CD14-positive monocyte (primary cell): ENCODE measurements around the gene ZNF747. TPM values are rescaled to one million over a fixed set of nuclear protein-coding genes. Genes with fewer than 3 reads are reported as not detected.

Experiments used
- DNase-seq, 3 donors: peaks; one replicate each; pipeline ENCODE4 v3.0.0-alpha.2; 2011 to 2022
- H2AFZ ChIP-seq: 2 replicates; pipeline ENCODE4 v1.6.0; 2012; ENCODE audit warnings: mild to moderate bottlenecking, low read depth, low read length, inconsistent platforms; ENCODE audit not compliant: insufficient read depth, poor library complexity, severe bottlenecking
- H3K27ac ChIP-seq, 2 donors: 1 replicate in 1 of 2; 2 replicates in 1 of 2; pipeline ENCODE4 v1.5.1; 2012 to 2013; ENCODE audit warnings: low read length in 2 of 2, control low read depth in 1 of 2, inconsistent platforms in 1 of 2, low read depth in 1 of 2, mild to moderate bottlenecking in 1 of 2
- H3K27me3 ChIP-seq, 2 donors: one replicate each; pipeline versions ENCODE4 v1.6.0 to v1.6.1; 2011 to 2013; ENCODE audit warnings: low read length in 2 of 2; ENCODE audit not compliant: control insufficient read depth in 2 of 2, insufficient read depth in 2 of 2
- H3K36me3 ChIP-seq, 2 donors: replicated peaks in 1 of 2; 1 replicate in 1 of 2; 2 replicates in 1 of 2; pipeline versions ENCODE4 v1.5.1 to v1.6.1; 2012 to 2013; ENCODE audit warnings: low read length in 2 of 2, control low read depth in 1 of 2, inconsistent platforms in 1 of 2, mild to moderate bottlenecking in 1 of 2; ENCODE audit not compliant: insufficient read depth in 2 of 2, control insufficient read depth in 1 of 2
- H3K4me1 ChIP-seq, 2 donors: 1 replicate in 1 of 2; 2 replicates in 1 of 2; pipeline versions ENCODE4 v1.5.1 to v1.6.1; 2012 to 2013; ENCODE audit warnings: low read length in 2 of 2, control low read depth in 1 of 2, inconsistent platforms in 1 of 2, mild to moderate bottlenecking in 1 of 2, moderate library complexity in 1 of 2; ENCODE audit not compliant: insufficient read depth in 2 of 2, control insufficient read depth in 1 of 2
- H3K4me2 ChIP-seq: replicated peaks from 2 replicates; pipeline ENCODE3; 2012; ENCODE audit warnings: low read length, moderate library complexity, mild to moderate bottlenecking; ENCODE audit not compliant: poor library complexity, severe bottlenecking; ENCODE audit errors: extremely low read depth
- H3K4me3 ChIP-seq, 3 experiments: fragments of 200-600 bp in 1 of 3; sonication (generic) in 1 of 3; replicated peaks in 1 of 3; 1 replicate in 2 of 3; 2 replicates in 1 of 3; pipeline ENCODE4 v1.5.1; 2011 to 2013; ENCODE audit warnings: low read length in 3 of 3, mild to moderate bottlenecking in 3 of 3, control low read depth in 2 of 3, low read depth in 2 of 3, inconsistent platforms in 1 of 3, moderate library complexity in 1 of 3
- H3K79me2 ChIP-seq: 2 replicates; pipeline ENCODE4 v1.6.0; 2012; ENCODE audit warnings: mild to moderate bottlenecking, control low read depth, inconsistent platforms, low read length, moderate library complexity; ENCODE audit not compliant: insufficient read depth
- H3K9ac ChIP-seq: 2 replicates; pipeline ENCODE4 v1.6.0; 2017; ENCODE audit warnings: low read length, mild to moderate bottlenecking; ENCODE audit not compliant: insufficient read depth, poor library complexity, severe bottlenecking
- H3K9me3 ChIP-seq, 2 donors: replicated peaks in 1 of 2; 1 replicate in 1 of 2; 2 replicates in 1 of 2; pipeline versions ENCODE4 v1.5.1 to v1.6.1; 2012 to 2013; ENCODE audit warnings: low read length in 2 of 2, control low read depth in 1 of 2; ENCODE audit not compliant: control insufficient read depth in 1 of 2, insufficient read depth in 1 of 2
- H4K20me1 ChIP-seq: 2 replicates; pipeline ENCODE4 v1.6.0; 2012; ENCODE audit warnings: mild to moderate bottlenecking, low read length, control low read depth, moderate library complexity; ENCODE audit not compliant: insufficient read depth
- H3K27ac Mint-ChIP-seq, 7 donors: one replicate each; pipeline ENCODE4 v1.8.0; 2020; ENCODE audit warnings: mild to moderate bottlenecking in 7 of 7, mixed read lengths in 7 of 7, moderate library complexity in 6 of 7, inconsistent platforms in 2 of 7
- H3K27me3 Mint-ChIP-seq, 3 donors: one replicate each; pipeline ENCODE4 v1.8.0; 2021 to 2022; ENCODE audit warnings: low read depth in 3 of 3, mild to moderate bottlenecking in 3 of 3, mixed read lengths in 3 of 3, moderate library complexity in 3 of 3, inconsistent platforms in 1 of 3
- H3K36me3 Mint-ChIP-seq, 2 donors: one replicate each; pipeline ENCODE4 v1.8.0; 2020; ENCODE audit warnings: mixed read lengths in 2 of 2, inconsistent platforms in 1 of 2, mild to moderate bottlenecking in 1 of 2
- H3K4me1 Mint-ChIP-seq: one replicate; pipeline ENCODE4 v1.8.0; 2020; ENCODE audit warnings: mild to moderate bottlenecking, mixed read lengths
- H3K4me3 Mint-ChIP-seq, 2 donors: one replicate each; pipeline ENCODE4 v1.8.0; 2020; ENCODE audit warnings: mild to moderate bottlenecking in 2 of 2, mixed read lengths in 2 of 2, moderate library complexity in 1 of 2
- H3K9me3 Mint-ChIP-seq, 7 donors: one replicate each; pipeline ENCODE4 v1.8.0; 2020 to 2022; ENCODE audit warnings: mixed read lengths in 7 of 7, mild to moderate bottlenecking in 6 of 7, moderate library complexity in 6 of 7, inconsistent platforms in 2 of 7
- WGBS: methylation state at CpG from one replicate; pipeline ENCODE4 v1.1.5; 2013; ENCODE audit warnings: missing lambda C conversion rate; ENCODE audit not compliant: insufficient coverage; 5-methylcytosine and 5-hydroxymethylcytosine counted together
- intact Hi-C, 2 donors: fragments of 100-400 bp; cut with micrococcal nuclease; formaldehyde crosslinking; loops; one replicate each; pipeline versions ENCODE4 v1.15.0 to v1.15.1; 2023
- polyA plus RNA-seq, 3 donors: library from polyadenylated mRNA; depleted of rRNA in 1 of 3; unstranded in 2 of 3; stranded (reverse) in 1 of 3; fragments of 300-500 nt in 2 of 3; fragments of >200 nt in 1 of 3; fragmentation: Illumina TruSeq in 2 of 3; gene quantifications; 1 replicate in 2 of 3; 2 replicates in 1 of 3; pipeline ENCODE4 v1.2.3, GENCODE V29; 2012 to 2021
- TF ChIP-seq, protein P1 (sequence below): fragments of 200-600 bp; IDR thresholded peaks from one replicate; pipeline ENCODE4 v1.8.0; 2022; ENCODE audit warnings: antibody characterized with exemption, mild to moderate bottlenecking

The ZNF747 gene
- polyA plus RNA-seq, 3 donors = 4.1 to 6.6 (median 4.4) TPM

DNA sequence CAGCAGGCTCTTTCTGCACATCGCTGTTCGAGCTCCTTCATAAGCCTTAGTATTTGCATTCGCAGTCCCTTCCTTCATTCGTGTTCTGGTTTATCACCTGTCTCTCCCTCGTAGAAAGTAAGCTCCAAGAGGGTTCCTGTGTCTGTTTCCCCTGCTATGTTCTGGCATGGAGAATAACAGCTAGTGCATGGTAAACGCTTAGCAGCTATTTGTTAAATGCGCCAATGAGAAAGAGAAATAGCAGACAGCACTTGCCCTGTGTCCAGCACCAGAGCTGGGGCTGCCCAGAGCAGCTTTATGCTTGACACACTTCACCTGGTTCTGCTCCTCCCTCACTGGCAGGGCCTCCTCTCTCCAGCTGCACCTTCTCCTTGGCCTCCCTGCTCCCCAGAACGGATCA is 31.3 kb upstream of the ZNF747 start:
- peaks cover 42% of the 10 kb centered on the region for H3K4me1 Mint-ChIP-seq
- WGBS = 94% methylated on average over 6 of the region's 8 CpGs

DNA sequence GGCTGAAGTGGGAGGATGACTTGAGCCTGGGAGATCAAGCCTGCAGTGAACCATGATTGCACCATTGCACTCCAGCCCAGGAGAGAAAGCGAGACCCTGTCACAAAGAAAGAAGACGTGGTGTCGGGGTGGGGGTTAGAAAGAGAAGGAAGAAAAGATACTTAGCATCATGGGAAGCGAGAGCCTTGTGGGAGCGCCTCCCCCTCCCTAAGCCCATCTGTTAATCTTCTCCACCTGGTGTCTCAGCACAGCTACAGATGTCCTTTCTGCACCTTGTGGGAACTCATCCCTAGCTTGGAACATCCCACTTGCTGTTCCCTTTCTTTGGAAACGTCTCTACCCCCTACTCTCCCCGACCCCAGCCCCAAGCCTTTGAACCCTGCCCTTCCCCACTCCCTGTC is 30.9 kb upstream of the ZNF747 start:
- Histone ChIP-seq H3K36me3 (no peaks in the 10 kb centered on the region), H3K79me2 (no peaks in the 10 kb centered on the region), H3K9ac (no peak overlapping the region), H2AFZ (no peak overlapping the region), H4K20me1 (no peaks in the 10 kb centered on the region), H3K27me3 (no peaks in the 10 kb centered on the region), H3K27ac (no peak overlapping the region), H3K9me3 (no peaks in the 10 kb centered on the region), H3K4me1 (peaks cover 46 to 54% of the 10 kb centered on the region in 2 donors), H3K4me2 (no peak overlapping the region), H3K4me3 (no peak overlapping the region)
- Mint-ChIP-seq H3K36me3 (no peaks in the 10 kb centered on the region), H3K4me1 (peaks cover 43% of the 10 kb centered on the region), H3K4me3 (no peak overlapping the region), H3K27ac (peak overlapping the region in 2 of 7 donors; percentile 55 to 76), H3K9me3 (no peaks in the 10 kb centered on the region), H3K27me3 (peaks cover 3 to 6% (median 5%) of the 10 kb centered on the region in 3 donors)
- WGBS = 75% methylated on average over 3 of the region's 7 CpGs
- TF ChIP-seq, protein P1, sequence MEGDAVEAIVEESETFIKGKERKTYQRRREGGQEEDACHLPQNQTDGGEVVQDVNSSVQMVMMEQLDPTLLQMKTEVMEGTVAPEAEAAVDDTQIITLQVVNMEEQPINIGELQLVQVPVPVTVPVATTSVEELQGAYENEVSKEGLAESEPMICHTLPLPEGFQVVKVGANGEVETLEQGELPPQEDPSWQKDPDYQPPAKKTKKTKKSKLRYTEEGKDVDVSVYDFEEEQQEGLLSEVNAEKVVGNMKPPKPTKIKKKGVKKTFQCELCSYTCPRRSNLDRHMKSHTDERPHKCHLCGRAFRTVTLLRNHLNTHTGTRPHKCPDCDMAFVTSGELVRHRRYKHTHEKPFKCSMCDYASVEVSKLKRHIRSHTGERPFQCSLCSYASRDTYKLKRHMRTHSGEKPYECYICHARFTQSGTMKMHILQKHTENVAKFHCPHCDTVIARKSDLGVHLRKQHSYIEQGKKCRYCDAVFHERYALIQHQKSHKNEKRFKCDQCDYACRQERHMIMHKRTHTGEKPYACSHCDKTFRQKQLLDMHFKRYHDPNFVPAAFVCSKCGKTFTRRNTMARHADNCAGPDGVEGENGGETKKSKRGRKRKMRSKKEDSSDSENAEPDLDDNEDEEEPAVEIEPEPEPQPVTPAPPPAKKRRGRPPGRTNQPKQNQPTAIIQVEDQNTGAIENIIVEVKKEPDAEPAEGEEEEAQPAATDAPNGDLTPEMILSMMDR = no peak
- DNase-seq = no peak
- intact Hi-C loops = no loop called here

More for the DNA sequence above, 31.3 kb upstream of the ZNF747 start:
- intact Hi-C loops = no loop called here
- H3K9me3 Mint-ChIP-seq = no peaks in the 10 kb centered on the region
- H3K27ac Mint-ChIP-seq = peak overlapping the region in 1 of 7 donors; percentile 94
- Histone ChIP-seq H2AFZ (no peak overlapping the region), H3K9me3 (no peaks in the 10 kb centered on the region), H3K36me3 (no peaks in the 10 kb centered on the region), H3K27me3 (no peaks in the 10 kb centered on the region), H3K4me2 (no peak overlapping the region), H3K9ac (no peak overlapping the region), H3K4me1 (peaks cover 48 to 54% of the 10 kb centered on the region in 2 donors), H3K27ac (no peak overlapping the region), H3K79me2 (peaks cover 3% of the 10 kb centered on the region), H4K20me1 (no peaks in the 10 kb centered on the region), H3K4me3 (no peak overlapping the region)
- TF ChIP-seq, protein P1 = no peak
- peaks cover 3 to 6% (median 3%) of the 10 kb centered on the region in 3 donors for H3K27me3 Mint-ChIP-seq
- no peak for DNase-seq
- peak overlapping the region in 1 of 2 donors; percentile 23 for H3K4me3 Mint-ChIP-seq
- H3K36me3 Mint-ChIP-seq = no peaks in the 10 kb centered on the region
